HG03520 (cell line): ENCODE data around the gene GABPA.
"Not testable (repeated sequence)": the region's sequence is repeated elsewhere in the genome, so short reads cannot be mapped to it uniquely, and the experiment has no call there.

Source experiments
- ATAC-seq: cut with Tn5 transposase; IDR thresholded peaks from one replicate; pipeline ENCODE4 v1.9.1; 2021; ENCODE audit warnings: mild to moderate bottlenecking, moderate library complexity; ENCODE audit not compliant: unreplicated experiment

The GABPA gene

GRCh38 chr21:25737421-25737820 lies 2.6 kb downstream of the GABPA start:
- ATAC-seq = no peak

DNA sequence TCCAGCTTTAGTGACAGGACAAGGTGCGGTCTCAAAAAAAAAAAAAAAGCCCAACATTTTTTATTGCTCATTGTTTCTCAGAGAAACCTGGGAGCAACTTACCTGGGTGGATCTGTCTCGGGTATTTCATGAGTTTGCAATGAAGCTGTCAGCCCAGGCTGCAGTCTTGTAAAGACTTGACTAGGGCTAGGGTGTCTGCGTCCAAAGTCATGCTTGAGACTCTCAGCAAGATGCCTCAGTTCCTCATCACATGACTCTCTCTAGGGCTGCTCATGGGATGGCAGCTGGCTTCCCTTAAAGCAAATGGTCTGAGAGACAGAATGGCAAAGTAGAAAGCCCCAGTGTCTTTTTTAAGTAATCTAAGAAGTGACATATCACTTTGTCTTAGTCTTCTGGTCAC lies 8.1 kb downstream of the GABPA start:
- ATAC-seq = no peak

DNA sequence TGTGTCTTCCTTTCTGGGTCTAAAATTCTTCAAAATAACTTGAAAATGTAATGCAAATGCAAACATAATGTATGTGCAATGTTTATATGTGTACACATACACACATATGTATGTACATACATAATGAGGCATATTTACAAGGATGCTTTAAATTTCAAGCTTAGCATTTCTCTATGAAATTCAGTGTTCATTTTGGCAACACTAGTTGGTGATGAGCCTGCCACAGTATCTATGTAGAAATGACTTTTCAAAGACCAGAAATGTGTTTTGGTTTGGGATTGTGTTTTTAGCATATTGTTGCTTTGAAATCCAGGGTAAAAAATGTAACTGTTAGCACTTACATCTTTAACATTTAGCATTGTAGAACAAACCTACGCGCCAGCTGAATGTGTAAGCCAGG lies 10.1 kb downstream of the GABPA start:
- no peak for ATAC-seq

GRCh38 chr21:25750085-25750484 lies 15.3 kb downstream of the GABPA start:
- no peak for ATAC-seq

DNA sequence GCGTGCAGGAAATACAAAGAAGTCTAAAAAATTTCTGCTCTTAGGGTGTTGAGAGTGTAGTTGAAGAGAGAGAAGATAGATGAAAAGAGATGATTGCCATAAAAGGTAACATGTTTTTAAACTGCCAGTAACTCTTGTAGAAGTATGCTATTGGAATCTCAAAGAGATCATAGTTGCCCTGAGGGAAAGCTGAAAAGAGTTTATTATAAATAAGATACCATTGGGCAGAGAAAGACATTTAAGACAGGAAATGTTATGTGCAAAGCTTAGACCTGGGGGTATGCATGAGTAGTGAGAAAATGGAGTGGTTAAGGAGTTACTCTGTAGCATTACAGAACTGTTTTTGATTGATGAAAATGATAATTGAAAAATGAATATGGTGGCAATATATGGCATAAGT lies 17.6 kb downstream of the GABPA start:
- ATAC-seq = no peak

GRCh38 chr21:25756190-25756932 lies 21.6 kb downstream of the GABPA start:
- ATAC-seq = no peak

DNA sequence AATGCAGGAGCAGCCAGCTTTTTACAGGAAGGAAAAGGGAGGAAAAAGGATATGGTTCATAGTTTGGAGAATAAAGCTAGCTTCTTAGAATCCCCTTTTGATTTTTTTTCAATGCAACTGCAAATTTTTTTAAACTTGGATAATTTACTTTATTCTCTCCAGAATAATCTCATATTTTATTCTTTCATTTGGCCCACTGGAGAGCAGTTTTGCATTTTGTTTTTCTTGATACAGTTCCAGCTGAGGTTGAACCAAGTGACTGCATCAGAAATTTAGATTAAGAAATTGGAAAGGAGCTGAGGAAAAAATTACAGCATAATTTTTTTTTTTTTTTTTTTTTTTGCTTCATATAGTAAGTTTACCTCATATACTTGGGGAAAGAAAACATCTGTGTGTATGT lies 22.8 kb downstream of the GABPA start:
- no peak for ATAC-seq

- ATAC-seq = no peak
Observed at GRCh38 chr21:25759573-25759972, 24.8 kb downstream of the GABPA start.

- no peak for ATAC-seq
Observed at GRCh38 chr21:25760061-25760460, 25.3 kb downstream of the GABPA start.

DNA sequence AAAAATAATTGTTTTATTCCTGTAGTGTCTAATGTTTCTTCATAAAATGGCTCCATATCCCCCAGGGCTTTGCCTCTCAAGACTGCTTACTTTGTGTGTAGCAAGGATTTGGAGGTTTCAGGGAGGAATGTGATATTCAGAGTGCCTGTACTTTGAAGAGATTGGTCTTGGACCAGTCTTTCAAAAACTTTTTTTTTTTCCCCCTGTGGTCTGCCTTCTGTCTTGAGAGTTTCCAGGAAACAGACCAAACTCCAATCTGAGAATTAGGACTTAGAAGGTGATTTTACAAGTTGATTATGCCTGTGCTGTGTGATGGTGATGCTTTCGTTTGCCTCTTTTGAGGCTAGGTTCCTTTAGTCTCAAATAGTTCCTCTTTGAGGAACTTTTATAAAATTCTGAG lies 25.9 kb downstream of the GABPA start:
- ATAC-seq = no peak

GRCh38 chr21:25764065-25764464 lies 29.3 kb downstream of the GABPA start:
- ATAC-seq = no peak

DNA sequence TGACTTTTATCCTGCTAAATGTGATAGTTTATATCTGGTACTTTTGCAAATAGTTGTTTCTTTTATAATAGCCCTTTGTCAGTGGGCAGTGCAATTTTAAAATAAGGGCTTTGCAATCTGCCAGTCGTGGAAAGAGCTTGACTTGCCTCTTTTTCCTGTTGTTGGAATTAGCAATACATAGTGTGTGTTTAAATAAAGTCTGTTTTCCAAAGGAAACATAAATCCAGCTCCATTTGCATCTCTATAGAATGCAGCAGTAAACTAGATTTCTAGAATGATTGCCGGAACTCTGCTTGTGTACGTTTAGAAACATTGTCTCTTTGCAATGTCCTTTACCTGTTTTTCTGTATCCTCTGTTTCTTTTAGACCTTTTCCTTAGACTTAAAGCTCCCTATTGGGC lies 33.1 kb downstream of the GABPA start:
- ATAC-seq = no peak

DNA sequence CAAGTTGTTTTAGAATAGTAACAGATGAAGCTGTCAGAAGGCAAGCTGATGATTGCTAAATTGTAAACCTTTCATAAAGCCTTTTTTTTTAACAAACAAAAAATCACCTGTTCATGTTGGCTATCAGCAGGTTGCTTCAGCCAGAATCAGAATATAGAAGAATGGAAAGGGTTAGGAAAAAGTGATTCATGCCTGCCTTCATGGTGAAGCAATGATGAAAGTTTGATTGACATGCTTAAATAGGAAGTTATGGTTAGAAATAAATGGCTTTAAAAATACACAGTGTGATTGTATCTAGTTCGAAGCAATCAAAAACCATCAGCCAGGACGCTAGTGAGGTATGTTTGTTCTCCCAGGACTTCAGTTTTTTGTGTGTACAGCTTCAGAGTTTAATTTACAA lies 37.9 kb downstream of the GABPA start:
- no peak for ATAC-seq

DNA sequence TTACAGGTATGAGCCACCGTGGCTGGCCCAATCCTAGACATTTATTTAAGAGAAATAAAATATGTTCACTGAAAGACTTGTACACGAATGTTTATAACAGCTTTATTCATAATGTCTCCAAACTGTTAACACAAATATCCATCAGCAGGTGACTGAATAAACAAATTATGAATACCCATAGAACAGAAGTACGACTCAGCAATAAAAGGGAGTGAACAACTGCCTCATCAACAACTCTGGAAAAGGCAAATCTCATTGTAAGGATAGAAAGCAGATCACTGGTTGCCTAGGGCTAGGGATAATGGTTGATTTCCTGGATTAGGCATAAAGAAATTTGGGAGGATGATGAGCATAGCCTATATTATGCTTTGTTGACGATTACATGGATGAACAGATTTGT lies 41.7 kb downstream of the GABPA start:
- no peak for ATAC-seq

GRCh38 chr21:25778126-25778875 lies 43.5 kb downstream of the GABPA start:
- ATAC-seq = not testable (repeated sequence)

GRCh38 chr21:25788677-25789076 lies 53.9 kb downstream of the GABPA start:
- ATAC-seq = no peak

GRCh38 chr21:25790122-25790877 lies 55.5 kb downstream of the GABPA start:
- peak; percentile 67 for ATAC-seq

GRCh38 chr21:25790878-25791204 lies 56.1 kb downstream of the GABPA start:
- no peak for ATAC-seq

DNA sequence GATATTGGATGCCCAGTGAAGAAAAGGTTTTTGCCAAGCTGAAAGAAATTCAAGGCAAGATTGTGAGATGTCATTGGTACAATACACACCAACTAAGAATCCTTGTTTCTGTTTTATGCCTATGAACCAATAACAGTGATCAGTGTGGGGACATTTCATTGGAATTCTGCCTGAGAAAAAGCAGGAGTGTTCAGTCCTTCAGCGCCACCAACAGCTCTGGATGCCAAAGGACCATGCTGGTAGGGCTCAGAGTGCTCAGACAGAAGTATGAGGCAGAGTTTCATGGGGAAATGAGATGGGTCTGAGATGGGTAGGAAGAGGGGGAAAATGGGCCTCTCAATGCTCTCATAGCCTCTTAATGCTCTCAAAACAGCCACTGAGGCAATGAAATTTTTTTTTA lies 56.5 kb downstream of the GABPA start:
- no peak for ATAC-seq

DNA sequence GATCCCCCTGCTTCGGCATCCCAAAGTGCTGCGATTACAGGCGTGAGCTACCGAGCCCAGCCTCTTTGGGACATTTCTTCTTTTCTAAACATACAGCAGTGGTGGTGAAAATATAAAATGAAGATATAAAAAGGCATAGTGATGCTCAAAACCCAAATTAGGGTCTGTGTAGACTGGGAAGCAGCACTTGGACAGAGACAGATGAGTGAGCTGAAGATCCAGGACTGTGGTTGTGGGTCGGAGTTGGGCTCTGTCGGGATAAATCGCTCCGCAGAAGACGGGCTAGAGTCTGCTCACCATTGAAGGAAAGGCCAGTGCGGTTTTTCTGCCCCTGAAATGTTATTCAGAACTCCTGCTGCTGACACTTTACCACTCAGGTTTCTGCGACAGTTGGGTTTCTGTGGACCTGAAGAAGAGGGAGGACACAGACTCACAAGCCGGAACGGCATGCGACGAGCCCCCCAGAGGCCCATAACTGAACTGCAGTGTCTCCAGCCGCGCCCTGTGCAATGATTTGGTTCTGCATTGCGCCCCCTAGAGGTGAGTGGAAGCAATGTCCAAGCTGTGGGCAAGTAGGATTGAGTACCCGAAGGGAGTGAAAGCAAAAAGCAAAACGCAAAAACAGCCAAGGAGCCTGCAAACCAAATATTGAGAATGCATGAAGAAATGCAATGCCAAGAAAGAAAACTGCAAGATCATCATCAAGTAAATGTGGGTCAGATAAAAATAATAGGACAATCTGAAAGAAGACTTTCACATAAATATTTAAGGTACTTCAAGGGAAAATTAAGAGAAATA lies 66.6 kb downstream of the GABPA start:
- ATAC-seq = peak; percentile 99

- no peak for ATAC-seq
Observed at GRCh38 chr21:25806060-25806459, 71.3 kb downstream of the GABPA start.
